CD4-positive, alpha-beta T cell treated with Interleukin-6 for 4 hours (primary cell): Measurements from ENCODE around the gene DGCR8.

Experiments
- DNase-seq: peaks from one replicate; pipeline ENCODE4 v3.0.0-alpha.2; 2020; ENCODE audit warnings: mixed read lengths

Gene DGCR8

DNA sequence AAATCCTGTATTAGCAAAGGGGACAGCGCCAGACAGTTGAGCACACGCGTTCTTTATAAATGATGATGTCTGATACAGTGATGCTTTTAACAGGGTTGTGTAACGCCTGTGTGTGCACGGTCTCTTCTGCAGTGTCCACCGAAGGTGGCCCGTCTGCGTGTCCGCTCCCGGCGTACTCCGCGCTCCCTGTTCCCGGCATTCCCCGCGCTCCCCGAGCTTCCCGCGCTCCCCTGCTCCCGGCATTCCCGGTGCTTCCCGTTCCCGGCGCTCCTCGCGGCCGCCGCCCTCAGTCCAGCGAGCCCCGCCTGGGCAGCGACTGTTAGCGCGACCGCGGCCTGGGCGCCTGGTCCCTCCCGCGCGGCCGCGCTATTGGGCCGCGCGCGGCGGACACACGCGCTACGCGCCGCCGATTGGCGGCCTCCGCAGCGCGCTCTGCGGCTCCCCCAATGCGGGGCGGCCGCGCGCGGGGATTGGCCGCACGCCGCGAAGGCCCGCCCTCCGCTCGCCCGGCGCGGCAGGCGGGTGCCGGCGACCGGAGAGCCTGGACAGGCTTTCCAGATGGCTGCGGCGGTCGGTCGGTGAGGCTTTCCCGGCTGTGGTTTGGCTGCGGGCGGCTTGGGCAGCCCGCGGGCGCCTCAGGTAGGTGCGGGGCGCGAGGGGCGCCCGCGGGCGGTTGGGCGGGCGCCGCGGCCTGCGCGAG, at the start of gene DGCR8:
DGCR8 (plus strand) TSS at position 497 of the 700 bp plus-strand sequence. CDS start 5,723 bp downstream, outside the sequence.
- peak; percentile 73 for DNase-seq

DNA sequence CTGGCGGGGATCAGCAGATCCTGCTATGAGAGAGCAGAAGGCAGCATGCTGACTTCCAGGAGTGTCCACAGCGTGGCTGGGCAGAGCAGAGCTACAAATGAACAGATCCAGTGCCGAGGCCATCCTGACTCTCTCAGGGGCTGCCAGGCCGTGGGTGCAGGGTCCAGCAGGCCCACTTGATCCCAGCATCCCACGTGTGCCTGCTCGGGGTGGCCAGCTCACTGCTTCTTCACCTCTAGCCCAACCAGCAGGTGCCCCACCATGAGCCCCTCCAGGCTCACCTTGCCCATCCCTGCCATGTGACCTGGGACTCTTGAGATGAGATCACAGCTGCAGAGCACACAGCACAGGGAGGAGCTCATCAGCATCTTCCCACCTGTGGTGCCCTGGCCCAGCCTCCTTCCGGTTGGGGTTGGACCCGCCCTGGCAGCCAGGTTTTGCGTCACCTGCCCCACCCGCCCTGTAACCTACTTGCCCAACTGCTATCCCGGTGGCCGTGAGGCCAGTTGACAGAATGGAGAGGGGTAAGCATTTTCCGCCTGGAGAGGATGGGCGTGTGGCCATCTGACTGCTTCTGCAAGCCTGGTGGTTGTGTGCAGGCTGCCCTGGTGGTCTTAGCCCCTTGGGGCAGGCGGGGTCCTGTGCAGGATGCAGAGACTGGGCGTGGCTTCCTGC, 48.2 kb upstream of the DGCR8 start:
- peak; percentile 45 for DNase-seq

DNA sequence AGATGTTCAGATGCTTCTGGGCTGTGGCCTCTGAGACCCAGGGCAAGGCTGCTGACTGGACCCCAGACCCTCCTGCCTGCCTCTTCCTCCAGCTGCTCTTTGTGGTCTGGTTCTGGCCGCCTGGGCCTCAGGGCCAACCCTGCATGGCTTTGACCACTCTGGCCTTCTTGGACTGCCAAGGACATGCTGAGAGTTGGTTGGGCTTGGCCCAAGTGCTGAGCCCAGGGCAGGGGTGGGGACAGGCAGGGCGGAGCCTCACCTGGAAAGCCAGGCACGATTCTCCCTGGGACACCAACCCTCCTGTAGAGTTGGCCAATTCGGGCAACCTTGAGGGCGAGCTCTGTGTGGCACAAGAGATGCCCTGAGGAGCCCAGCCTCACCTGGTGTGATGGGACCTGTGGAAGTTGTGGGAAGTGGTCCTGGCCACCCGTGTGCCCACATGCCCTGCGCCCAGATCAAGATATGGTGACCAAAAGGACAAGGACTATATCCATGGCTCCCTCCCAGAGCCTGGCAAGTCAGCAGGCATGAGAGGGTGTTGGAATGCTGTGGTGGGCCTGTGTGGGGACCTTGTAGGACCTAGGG, 47.5 kb upstream of the DGCR8 start:
- DNase-seq = no peak

DNA sequence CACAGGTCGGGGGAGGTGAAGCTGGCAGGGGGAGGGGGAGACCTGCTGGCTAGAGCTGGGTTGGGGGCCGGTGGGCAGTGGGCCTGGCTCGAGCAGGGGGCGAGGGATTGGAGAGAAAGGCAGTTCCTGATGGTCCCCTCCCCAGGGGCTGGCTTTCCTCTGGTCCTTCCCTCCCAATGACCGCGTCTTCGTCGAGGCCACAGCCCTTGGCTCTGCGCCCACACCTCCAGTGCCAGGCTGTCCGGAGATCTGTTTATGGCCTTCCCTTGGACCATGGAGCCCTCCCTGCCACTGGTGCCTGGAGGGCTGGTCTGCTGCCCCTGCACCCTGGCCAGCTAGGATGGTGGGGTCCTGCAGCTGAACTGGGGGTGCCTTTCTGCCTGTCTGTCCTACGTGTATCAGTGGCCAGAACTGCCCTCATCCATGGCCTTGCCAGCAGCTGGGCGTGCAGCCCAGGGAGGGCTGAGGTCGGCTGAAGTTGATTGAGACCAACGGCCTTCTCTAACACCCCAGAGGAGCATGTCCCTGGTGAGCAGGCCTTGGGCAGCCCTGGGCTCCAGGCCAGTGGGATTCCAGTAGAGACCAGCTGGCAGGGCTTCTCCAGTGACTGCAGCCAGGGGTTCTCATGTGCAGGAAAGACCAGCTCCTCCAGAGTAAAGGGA, 46.9 kb upstream of the DGCR8 start:
- no peak for DNase-seq

DNA sequence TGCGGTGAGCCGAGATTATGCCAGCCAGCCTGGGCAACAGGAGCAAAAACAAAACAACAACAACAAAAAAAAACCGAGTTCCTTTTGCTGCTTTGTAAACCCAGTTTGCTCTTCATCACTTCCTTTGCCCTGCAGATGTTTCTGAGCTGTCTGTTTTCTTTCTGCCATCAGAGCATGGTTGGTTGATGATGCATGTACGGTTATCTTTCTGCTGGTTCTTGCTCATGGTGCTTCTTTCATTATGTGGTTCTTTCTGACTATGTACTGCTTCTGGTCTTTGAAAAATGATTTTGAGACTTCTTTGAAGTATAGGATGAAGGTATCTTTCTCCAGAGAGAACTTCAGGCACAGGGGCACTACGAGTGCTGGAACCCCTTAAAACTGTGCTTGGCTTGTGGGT, 45.9 kb upstream of the DGCR8 start:
- no peak for DNase-seq

DNA sequence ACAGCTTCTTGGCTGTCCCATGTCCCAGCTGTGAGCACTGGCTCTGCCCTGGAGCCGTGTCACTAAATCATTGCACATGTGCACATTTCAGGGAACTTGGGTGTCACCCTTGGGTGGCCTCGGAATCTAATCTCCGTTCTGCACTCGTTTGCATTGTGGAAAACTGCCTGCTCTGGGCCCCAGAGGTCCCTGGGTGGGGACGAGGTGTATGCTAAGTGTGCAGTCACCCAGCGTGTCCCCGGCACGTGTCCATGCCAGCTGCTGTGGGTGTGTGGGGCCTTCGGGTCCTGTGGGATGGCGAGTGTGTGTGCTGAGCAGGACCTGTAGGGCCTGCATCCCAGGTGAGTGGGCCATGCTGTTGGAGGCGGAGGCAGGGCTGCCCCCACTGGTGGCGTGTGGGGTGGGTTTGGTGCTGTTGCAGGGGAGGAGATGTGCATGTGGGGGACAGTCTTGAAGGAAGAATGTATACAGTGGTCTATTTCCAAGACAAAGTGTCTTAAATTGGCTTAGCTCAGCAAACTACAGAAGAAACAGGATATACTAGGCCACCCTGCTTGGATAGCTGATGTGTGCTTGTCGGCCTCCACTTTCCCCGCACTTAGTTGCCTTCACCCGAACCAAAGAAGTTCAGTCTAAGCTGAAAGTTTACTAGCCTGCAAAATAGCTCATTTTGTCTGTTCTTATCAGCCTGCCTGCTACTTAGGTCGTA, 44.5 kb upstream of the DGCR8 start:
- DNase-seq = no peak

DNA sequence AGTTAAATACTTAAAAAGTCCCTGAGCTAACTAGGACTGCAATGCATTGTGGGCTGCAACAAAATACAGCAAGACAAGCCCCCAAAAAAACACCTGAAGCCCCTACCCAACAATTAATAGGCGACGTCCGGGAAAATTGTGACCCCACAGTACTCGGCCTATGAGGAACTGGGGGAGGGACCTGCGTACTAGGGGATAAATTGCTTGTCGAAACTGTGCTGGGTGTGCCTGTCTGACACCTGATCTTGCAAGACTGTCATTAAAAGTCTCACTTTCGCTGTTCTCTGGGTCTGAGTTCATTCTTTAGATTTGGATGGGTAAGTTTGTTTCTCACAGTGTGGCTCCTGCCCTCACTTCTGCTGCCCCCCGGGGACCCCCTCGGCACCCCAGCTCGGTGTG, 44.0 kb upstream of the DGCR8 start:
- DNase-seq = no peak

DNA sequence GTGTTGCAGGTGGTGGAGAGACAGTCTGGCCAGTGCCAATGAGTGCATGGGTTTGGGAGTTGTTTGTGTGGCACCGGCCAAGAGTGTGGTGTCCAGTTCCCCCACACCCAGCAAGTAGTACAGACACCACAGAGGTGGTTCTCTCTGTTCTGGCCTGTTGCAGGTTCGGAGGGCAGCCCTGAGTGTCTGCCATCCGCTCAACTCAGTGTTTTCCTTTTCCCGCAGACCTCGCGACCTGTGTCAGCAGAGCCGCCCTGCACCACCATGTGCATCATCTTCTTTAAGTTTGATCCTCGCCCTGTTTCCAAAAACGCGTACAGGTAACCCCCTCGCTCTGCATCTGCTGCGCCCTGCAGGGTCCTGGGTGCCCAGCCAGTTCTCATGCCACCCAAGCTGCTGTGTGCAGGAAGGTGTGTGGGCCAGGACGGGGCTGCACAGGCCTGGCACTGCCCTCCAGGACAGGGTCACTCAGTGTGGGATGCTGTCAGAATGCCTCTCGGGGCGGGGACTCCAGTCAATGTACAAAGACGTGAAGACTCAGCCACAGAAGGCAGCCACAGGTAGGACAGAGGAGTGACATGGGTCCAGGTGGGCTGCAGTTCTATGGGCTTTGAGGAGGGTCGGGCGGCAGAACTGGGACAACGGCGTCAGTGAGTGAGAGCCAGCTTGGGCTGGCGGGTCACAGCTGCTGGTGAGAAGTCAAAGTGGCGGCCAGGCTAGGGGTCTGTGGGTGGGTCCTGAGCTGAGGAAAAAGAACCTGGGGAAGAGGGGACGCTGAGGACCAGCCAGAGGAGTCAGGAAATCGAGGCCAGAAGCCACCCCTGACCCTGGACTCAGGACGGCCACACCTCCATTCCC, 43.3 kb upstream of the DGCR8 start:
- no peak for DNase-seq

DNA sequence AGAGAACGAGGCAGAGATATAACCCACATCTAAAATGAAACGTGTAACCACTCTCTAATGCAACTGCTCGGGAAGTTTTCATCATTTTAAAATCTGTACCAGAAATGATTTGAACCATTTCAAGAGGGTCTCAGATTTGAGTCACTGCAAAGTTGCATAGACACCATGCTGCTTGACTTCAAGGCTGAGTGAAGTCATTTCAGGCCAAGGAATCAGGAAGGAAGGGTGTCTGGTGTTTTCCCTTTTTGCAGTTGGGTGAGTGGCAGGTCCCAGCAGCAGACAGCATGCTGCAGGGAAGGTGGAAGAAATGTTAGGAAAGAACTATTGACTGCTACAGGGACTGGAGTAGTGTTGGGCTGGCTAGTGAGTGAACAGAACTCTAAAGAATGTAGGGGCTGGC, 42.6 kb upstream of the DGCR8 start:
- no peak for DNase-seq

DNA sequence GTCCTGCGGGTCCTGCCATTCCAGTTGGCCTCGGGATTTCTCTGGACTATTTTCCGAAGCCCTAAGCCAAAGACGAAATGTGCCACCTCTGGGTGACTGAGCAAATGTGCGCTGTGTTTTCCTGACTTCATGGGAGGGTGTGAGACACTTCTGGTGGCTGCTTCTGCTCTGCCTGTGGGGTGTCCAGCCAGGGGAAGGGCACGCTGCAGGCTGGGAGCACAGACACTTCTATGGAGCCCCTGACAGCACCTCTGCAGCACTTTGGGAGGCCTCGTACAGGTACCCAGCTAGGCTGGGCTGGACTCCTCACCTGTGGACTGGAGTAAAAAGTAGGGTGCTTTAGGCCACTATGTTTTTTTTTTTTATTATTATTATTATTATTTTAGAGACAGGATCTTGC, 41.5 kb upstream of the DGCR8 start:
- DNase-seq = no peak

DNA sequence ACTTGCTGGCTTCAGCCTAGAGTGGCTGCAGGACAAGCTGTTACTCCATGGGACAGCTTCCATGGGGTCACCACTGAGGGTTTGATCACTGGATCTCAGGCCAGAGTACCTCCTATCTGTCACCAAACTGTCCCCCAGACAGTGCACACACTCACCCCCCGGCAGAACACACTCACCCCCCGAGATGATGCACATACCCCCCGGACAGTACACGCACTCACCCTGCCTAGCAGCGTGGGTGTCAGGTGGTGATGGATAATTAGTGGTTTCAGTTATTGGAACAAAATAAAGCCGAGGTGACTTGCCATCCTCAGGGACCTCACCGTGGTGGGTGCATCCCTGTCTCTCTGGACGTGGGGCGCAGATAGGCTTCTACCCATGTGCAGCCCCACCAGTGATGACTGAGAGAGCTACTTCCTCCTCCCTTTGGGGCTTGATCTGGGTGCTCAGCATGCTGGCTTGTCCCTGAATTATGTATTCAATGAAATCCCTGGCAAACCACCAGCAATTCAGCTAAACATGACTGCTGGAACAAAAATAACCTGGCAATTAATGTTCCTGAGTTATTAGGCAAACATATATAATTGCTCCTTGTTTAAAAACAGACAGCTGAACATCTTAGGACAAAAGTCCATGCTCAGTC, 40.2 kb upstream of the DGCR8 start:
- DNase-seq = no peak

DNA sequence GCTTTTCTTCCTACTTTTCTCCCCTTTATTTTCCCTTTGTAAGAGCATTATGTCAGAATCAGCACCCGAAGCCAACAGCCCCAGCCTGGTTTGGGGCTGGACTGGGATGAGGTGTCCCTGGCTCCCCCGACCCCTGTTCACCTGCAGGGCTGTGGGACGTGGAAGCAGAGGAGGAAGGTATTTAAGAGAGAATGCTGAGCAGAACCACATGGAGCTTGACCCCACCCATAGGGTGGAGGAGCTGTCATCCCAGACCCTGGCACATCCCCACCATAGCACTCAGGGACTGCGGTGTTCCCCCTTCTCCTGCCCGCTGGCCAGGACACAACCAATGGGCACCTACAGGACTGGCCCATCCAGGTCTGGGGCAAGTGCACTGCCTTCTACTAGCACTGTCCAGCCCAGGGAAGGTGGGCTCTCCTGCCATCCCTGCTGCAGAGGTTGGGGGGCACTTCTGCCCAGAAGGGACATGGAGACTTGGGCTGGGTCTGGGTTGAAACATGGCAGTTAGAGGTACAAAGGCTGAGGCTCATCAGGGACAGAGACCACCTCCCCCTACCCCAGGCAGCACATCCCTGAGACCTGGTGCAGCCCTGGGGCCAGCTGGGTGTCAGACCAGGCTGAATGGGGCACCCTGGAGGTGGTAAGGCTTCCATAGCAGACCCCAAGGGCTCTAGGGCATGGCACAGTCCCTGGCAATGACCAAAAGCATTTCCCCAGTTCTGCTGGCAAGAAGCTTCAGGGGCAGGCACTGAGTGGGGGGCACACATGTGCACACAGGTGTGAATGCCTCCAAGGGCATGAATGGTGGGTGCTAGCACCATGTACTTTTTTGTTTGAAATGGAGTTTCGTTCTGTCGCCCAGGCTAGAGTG, 39.5 kb upstream of the DGCR8 start:
- no peak for DNase-seq

DNA sequence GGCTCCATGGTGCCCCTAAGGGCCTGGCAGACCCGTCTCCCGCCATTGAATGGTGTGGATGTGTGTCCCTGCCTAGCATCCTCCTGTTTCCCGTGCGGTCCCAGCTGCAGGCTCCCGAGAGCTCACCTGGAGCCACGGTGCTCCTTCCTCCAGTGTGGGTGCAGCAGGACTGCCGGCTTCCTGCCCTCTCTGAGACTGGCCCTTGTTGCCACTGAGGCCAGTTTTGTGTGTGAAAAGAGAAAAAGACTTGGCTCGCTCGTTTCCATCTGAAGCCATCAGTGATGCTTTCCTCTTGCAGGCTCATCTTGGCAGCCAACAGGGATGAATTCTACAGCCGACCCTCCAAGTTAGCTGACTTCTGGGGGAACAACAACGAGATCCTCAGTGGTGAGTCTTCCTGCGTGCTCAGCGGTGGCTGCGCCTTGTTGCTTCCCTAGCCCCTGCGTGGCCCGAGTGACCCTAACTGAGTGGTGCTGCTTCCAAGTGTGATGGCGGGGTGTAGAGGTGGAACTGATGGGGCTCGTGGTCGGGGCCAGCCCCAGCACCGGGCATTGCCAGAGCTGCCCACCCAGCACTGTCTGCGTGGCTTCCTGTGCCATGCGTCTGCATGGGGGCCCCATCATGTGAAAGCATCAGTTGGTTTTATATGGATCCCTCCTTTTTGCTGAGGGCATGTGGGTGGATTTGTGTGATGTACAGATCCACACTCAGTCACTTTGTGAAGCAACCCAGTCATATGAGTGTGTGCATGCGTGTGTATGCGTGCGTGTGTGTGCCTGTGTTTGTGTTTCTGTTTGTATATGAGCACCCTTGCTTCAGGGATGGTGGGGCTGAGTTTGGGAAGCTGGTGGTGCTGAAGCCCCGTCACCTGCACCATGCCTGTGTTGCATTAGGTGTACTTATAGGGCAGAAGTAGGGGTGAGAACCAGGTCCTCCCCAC, 36.7 kb upstream of the DGCR8 start:
- DNase-seq = no peak

DNA sequence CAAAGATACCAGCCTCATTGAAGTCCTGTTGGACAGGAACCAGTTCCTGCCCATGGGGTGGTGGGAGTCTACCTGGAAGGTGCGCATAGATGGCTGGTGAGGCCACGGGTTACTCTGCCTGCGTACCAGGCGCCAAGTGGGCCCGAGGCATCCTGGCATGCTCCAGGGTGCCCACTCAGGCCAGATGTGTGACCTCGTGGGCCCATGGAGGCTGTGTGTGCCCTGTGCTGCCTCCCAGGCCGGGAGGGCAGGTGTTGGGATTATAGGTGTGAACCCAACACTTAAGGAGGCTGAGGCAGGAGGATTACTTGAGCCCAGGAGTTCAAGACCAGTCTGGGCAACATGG, 36.1 kb upstream of the DGCR8 start:
- no peak for DNase-seq

DNA sequence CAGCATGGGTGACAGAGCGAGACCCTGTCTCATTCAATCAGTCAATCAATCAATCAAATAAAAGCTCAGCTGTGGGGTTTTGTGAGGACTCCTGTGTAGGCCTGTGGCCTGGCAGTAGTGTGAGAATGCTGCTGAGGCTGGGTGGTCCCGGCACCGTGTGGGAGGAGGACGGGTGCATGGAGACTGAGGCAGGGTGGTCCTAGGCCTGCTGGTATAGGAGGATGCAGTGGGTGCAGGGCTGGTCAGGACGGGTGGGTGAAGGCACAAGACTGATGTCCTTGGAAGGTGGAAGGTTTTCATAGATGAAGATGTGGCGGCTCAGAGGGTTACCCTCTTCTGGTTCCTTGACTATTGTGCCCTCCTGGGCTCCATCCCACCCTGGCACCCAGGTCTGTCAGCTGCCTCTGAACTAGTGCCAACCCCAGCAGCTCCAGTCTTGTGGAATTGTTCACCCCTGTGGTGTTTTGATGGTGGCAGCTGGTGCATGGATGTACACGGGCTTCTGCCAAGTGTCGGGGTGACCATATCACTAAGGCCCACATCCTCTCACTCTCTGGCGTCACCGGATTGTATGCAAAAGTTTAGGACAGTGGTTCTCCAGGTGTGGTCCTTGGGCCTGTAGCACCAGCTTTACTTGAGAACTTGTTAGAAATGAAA, 35.4 kb upstream of the DGCR8 start:
- no peak for DNase-seq

DNA sequence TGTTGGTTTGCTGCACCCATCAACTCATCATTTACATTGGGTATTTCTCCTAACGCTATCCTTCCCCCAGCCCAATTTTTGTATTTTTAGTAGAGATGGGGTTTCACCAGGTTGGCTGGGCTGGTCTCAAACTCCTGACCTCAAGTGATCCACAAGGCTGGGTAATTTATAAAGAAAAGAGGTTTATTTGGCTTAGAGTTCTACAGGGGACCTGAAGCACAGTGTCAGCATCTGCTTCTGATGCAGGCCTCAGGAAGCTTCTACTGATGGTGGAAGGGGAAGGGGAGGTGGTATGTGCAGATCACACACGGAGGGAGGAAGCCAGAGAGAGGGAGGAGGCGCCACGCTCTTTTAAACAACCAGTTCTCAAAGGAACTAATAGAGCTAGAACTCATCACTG, 33.3 kb upstream of the DGCR8 start:
- no peak for DNase-seq

DNA sequence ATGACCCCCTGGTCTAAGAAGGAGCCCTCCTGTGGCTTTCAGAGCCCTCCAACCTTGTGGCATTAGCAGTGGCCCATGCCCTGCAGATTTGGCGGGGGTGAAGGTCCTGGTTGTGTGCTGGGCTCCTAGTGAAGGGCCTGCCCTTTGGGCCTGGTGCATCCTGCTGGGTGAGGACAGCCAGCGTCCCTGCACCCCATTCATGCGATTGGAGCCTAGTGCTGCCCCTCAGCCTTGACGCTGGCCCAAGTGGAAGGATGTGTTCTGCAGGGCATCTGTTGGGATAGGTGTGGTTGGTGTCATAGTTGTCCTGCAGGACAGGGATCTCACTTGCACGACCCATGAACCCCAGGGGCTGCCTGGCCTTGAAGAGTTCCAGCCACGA, 28.1 kb upstream of the DGCR8 start:
- no peak for DNase-seq

DNA sequence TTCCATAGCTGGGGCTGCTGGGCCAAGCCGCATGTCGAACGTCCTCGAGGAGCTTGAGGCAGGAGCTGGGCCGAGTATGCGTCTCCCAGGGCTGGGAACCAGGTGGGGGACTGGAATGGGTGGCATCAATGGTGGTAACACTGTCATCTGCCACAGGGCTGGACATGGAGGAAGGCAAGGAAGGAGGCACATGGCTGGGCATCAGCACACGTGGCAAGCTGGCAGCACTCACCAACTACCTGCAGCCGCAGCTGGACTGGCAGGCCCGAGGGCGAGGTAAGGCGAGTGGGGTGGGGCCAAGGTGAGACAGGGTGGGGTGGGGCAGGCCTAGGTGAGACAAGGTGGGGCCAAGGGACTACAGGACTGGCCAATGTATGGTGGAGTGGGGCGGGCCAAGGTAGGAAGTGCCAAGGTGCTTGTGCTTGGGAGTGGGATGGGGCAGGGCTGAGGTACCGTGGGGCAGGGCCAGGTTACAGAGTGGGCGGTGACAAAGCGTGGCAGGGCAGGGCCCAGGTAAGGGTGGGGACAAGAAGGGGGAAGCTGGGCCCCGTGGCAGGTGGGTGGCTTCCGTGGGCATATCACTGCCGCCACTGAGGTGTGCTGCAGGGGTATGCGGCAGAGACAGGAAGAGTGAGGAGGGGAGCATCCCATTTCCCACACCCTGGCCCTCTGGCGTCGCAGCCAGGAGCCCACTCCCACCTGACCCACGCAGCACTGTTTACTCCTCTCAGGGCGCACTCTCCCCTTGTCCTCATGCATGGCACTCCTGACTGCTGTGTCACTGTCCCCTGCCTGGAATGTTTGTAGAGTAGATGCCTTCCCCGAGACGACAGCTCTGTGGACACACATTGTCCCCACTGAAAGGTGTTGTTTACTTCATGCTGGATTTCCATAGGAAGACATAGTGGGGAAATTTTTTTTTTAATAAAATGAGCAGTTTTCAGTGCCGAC, 27.5 kb upstream of the DGCR8 start:
- no peak for DNase-seq
